Measurements from ENCODE around the gene SIRT1.
"Not testable (repeated sequence)": the region's sequence is repeated elsewhere in the genome, so short reads cannot be mapped to it uniquely, and the experiment has no call there.

The SIRT1 gene

GRCh38 chr10:67875340-67876238 is 8.9 kb upstream of the SIRT1 start:
- Histone ChIP-seq H3K9me3 (no peaks in the 10 kb centered on the region), H3K27ac (no peak overlapping the region), H3K4me3 (no peak overlapping the region), H3K4me2 (no peak overlapping the region), H3K27me3 (no peaks in the 10 kb centered on the region), H3K4me1 (no peaks in the 10 kb centered on the region), H3K36me3 (no peaks in the 10 kb centered on the region), H3K9ac (no peak overlapping the region), H4K20me1 (no peaks in the 10 kb centered on the region)
- no peak for TF ChIP-seq Cebpa-rat (IDR thresholded peaks at IDR 0.05)

GRCh38 chr10:67877421-67877820 is 7.0 kb upstream of the SIRT1 start:
- H3K4me1 ChIP-seq, H3K9ac ChIP-seq, H4K20me1 ChIP-seq, H3K27me3 ChIP-seq, H3K9me3 ChIP-seq, H3K36me3 ChIP-seq, H3K4me2 ChIP-seq, H3K27ac ChIP-seq, H3K4me3 ChIP-seq: not testable (repeated sequence)

GRCh38 chr10:67878133-67878532 is 6.3 kb upstream of the SIRT1 start:
- no peak for TF ChIP-seq Cebpa-rat (IDR thresholded peaks at IDR 0.05)
- Histone ChIP-seq H3K27me3 (no peaks in the 10 kb centered on the region), H3K9me3 (no peaks in the 10 kb centered on the region), H3K4me3 (no peak overlapping the region), H3K4me1 (no peaks in the 10 kb centered on the region), H3K27ac (no peak overlapping the region), H3K4me2 (no peak overlapping the region), H3K9ac (no peak overlapping the region), H3K36me3 (no peaks in the 10 kb centered on the region), H4K20me1 (no peaks in the 10 kb centered on the region)

- H3K9me3 ChIP-seq: no peaks in the 10 kb centered on the region
- peak overlapping the region; percentile 99 for H3K27ac ChIP-seq
- peaks cover 21% of the 10 kb centered on the region for H3K36me3 ChIP-seq
- no peak for TF ChIP-seq Cebpa-rat (IDR thresholded peaks at IDR 0.05)
- H3K9ac ChIP-seq: peak overlapping the region; percentile 98
- no peaks in the 10 kb centered on the region for H3K27me3 ChIP-seq
- peaks cover 28% of the 10 kb centered on the region for H4K20me1 ChIP-seq
- peak overlapping the region; percentile 83 for H3K4me3 ChIP-seq
- peak overlapping the region; percentile 90 for H3K4me2 ChIP-seq
- peaks cover 23% of the 10 kb centered on the region for H3K4me1 ChIP-seq
These were observed 645 bp upstream of the SIRT1 start for GRCh38 chr10:67883710-67884312.

- Histone ChIP-seq H3K27ac (peak overlapping the region; percentile 99), H3K4me1 (peaks cover 23% of the 10 kb centered on the region), H3K27me3 (no peaks in the 10 kb centered on the region), H3K4me2 (peak overlapping the region; percentile 85), H3K9me3 (no peaks in the 10 kb centered on the region), H3K4me3 (peak overlapping the region; percentile 83), H4K20me1 (peaks cover 28% of the 10 kb centered on the region), H3K36me3 (peaks cover 34% of the 10 kb centered on the region), H3K9ac (peak overlapping the region; percentile 98)
- no peak for TF ChIP-seq Cebpa-rat (IDR thresholded peaks at IDR 0.05)
These were observed 600 bp downstream of the SIRT1 start for GRCh38 chr10:67884842-67885670.

GRCh38 chr10:67893637-67894036 is 9.2 kb downstream of the SIRT1 start:
- Histone ChIP-seq H3K4me3 (no peak overlapping the region), H3K9ac (no peak overlapping the region), H3K9me3 (no peaks in the 10 kb centered on the region), H3K27me3 (no peaks in the 10 kb centered on the region), H3K4me2 (no peak overlapping the region), H4K20me1 (peaks cover 77% of the 10 kb centered on the region), H3K36me3 (peaks cover 96% of the 10 kb centered on the region), H3K27ac (no peak overlapping the region), H3K4me1 (no peaks in the 10 kb centered on the region)
- no peak for TF ChIP-seq Cebpa-rat (IDR thresholded peaks at IDR 0.05)

- Histone ChIP-seq H3K4me3 (no peak overlapping the region), H3K9ac (no peak overlapping the region), H3K4me1 (no peaks in the 10 kb centered on the region), H4K20me1 (peaks cover 66% of the 10 kb centered on the region), H3K4me2 (no peak overlapping the region), H3K36me3 (peaks cover 96% of the 10 kb centered on the region), H3K27ac (no peak overlapping the region), H3K27me3 (no peaks in the 10 kb centered on the region), H3K9me3 (no peaks in the 10 kb centered on the region)
- no peak for TF ChIP-seq Cebpa-rat (IDR thresholded peaks at IDR 0.05)
These were observed 19.1 kb downstream of the SIRT1 start for GRCh38 chr10:67903581-67903980.

- no peak for TF ChIP-seq Cebpa-rat (IDR thresholded peaks at IDR 0.05)
- Histone ChIP-seq H3K4me2 (no peak overlapping the region), H3K27me3 (no peaks in the 10 kb centered on the region), H3K36me3 (peaks cover 94% of the 10 kb centered on the region), H3K9ac (no peak overlapping the region), H3K27ac (no peak overlapping the region), H3K9me3 (no peaks in the 10 kb centered on the region), H4K20me1 (peaks cover 42% of the 10 kb centered on the region), H3K4me1 (no peaks in the 10 kb centered on the region), H3K4me3 (no peak overlapping the region)
These were observed 28.0 kb downstream of the SIRT1 start for GRCh38 chr10:67912331-67912946.

- TF ChIP-seq Cebpa-rat (IDR thresholded peaks at IDR 0.05): no peak
- Histone ChIP-seq H3K36me3 (peaks cover 87% of the 10 kb centered on the region), H3K4me3 (no peak overlapping the region), H3K27me3 (no peaks in the 10 kb centered on the region), H3K9ac (no peak overlapping the region), H4K20me1 (peaks cover 49% of the 10 kb centered on the region), H3K4me2 (no peak overlapping the region), H3K9me3 (no peaks in the 10 kb centered on the region), H3K4me1 (no peaks in the 10 kb centered on the region), H3K27ac (no peak overlapping the region)
These were observed 30.4 kb downstream of the SIRT1 start for GRCh38 chr10:67914777-67915340.
